Peyer's patch (tissue), 4 donors: Measurements from ENCODE around the gene PODXL2. TPM values are rescaled to one million over a fixed set of nuclear protein-coding genes. Genes with fewer than 3 reads are reported as not detected.
A peak's percentile ranks its signal among the peaks of the same experiment; 100 is the strongest.

Experiments
- DNase-seq, 3 donors: peaks; one replicate each; pipeline ENCODE4 v3.0.0-alpha.2; 2017 to 2019
- H3K27ac ChIP-seq, 4 donors: fragments of 200-600 bp; sonication (generic); one replicate each; pipeline ENCODE4 v1.5.1; 2016 to 2019
- H3K27me3 ChIP-seq, 2 donors: fragments of 200-600 bp; sonication (generic); one replicate each; pipeline ENCODE4 v1.5.1; 2019
- H3K36me3 ChIP-seq, 3 donors: fragments of 200-600 bp; sonication (generic); one replicate each; pipeline ENCODE4 v1.5.1; 2016 to 2019
- H3K4me1 ChIP-seq, 4 donors: fragments of 200-600 bp; sonication (generic); one replicate each; pipeline ENCODE4 v1.5.1; 2016 to 2019
- H3K4me3 ChIP-seq, 4 donors: fragments of 200-600 bp; sonication (generic); 1 replicate in 3 of 4; 2 replicates in 1 of 4; pipeline ENCODE4 v1.5.1; 2016 to 2019; ENCODE audit warnings: mild to moderate bottlenecking in 1 of 4
- H3K9me3 ChIP-seq, 4 donors: fragments of 200-600 bp; sonication (generic); one replicate each; pipeline ENCODE4 v1.5.1; 2016 to 2019; ENCODE audit warnings: mild to moderate bottlenecking in 1 of 4
- CTCF ChIP-seq, 6 experiments: fragments of 450-650 bp in 4 of 6; fragments of 200-600 bp in 2 of 6; sonication (generic) in 1 of 6; IDR thresholded peaks; one replicate each; pipeline ENCODE4 v1.5.1; 2017 to 2019; ENCODE audit warnings: antibody characterized with exemption in 6 of 6, mild to moderate bottlenecking in 3 of 6, moderate library complexity in 1 of 6
- POLR2A ChIP-seq, 2 donors: fragments of 450-650 bp; IDR thresholded peaks; one replicate each; pipeline ENCODE4 v1.5.1; 2017; ENCODE audit warnings: antibody characterized with exemption in 2 of 2, mild to moderate bottlenecking in 2 of 2, moderate library complexity in 2 of 2
- total RNA-seq, 4 donors: library from RNA; depleted of rRNA; stranded (reverse); fragments of >200 nt; gene quantifications; one replicate each; pipeline ENCODE4 v1.1.0, GENCODE V29; 2016

Gene PODXL2
- total RNA-seq, 4 donors from 2014 or later, result 7.4 to 15.6 (median 9.9) TPM

- H3K9me3 ChIP-seq, result no peaks in the 10 kb centered on the region
- TF ChIP-seq POLR2A (IDR thresholded peaks at IDR 0.05) (no peak), CTCF (IDR thresholded peaks at IDR 0.05) (peak in 3 of 6 experiments; percentile 31 to 46 (median 37))
- no peaks in the 10 kb centered on the region for H3K27me3 ChIP-seq
- H3K36me3 ChIP-seq, result peaks cover 0 to 37% (median 0%) of the 10 kb centered on the region in 3 donors
- H3K4me3 ChIP-seq, result no peak overlapping the region
- H3K4me1 ChIP-seq, result peaks cover 0 to 36% (median 0%) of the 10 kb centered on the region in 4 donors
- H3K27ac ChIP-seq, result no peak overlapping the region
- DNase-seq, result peak in 2 of 3 donors; percentile 37 to 65
Measured at GRCh38 chr3:127694467-127695215, 65.7 kb downstream of the PODXL2 start.

DNA sequence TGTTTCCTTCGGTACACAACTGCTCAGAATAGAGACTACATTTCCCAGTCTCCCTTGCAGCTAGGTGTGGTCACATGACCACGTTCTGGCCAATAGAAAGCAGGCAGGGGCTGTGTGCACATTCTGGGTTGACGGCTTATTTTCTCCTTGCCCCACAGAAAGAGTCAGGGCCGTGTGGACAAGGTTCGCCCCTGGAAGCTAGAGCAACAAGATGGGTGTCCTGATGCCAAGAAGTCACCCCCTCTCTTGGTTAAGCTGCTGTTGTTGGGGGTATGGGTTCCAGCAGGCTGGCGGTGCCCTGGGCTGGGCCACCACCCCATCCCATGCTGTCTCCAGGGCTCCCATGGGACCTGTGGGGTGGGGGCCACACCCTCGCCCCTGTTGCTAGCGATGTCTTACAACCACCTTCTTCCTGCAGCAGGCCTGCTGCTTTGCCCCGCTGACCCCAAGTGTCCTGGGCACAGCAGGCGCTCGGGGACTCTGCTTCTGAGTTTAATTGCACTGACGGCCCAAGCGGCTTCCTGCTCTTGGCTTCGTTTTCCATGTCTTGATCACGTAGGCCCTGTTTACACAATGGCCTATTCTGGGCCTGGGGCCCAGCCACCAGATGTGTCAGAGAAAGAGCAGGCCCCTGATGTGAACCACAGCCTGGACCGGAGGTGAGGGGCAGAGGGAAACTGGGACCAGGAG, 68.7 kb downstream of the PODXL2 start:
- no peaks in the 10 kb centered on the region for H3K9me3 ChIP-seq
- TF ChIP-seq POLR2A (IDR thresholded peaks at IDR 0.05) (no peak), CTCF (IDR thresholded peaks at IDR 0.05) (no peak)
- peaks cover 0 to 20% (median 0%) of the 10 kb centered on the region in 3 donors for H3K36me3 ChIP-seq
- peak overlapping the region in 3 of 4 donors; percentile 4 to 18 (median 15) for H3K4me3 ChIP-seq
- DNase-seq, result peak; percentile 58 to 79 (median 66)
- H3K27me3 ChIP-seq, result no peaks in the 10 kb centered on the region
- peaks cover 0 to 35% (median 0%) of the 10 kb centered on the region in 4 donors for H3K4me1 ChIP-seq
- H3K27ac ChIP-seq, result peak overlapping the region; percentile 57 to 89 (median 76)

DNA sequence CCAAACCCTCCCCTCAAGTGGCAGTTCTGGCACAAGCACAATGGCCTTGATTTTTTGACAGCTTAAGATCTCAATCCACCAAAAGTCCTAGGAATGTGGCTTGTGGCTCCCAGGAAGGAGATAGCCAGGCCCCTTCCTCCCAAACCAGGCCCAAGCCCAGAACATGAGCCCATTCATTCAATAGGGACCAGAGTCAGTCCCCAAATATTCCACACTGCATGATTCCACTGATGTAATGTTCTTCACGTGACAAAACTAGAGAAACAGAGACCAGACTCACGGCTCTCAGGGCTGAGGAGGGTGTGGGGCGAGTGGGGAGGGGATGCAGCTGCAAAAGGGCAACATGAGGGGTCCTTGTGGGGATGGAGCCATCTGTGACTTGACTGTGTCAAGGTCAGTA, 69.3 kb downstream of the PODXL2 start:
- peak in 1 of 3 donors; percentile 18 for DNase-seq
- TF ChIP-seq CTCF (IDR thresholded peaks at IDR 0.05) (no peak), POLR2A (IDR thresholded peaks at IDR 0.05) (no peak)
- Histone ChIP-seq H3K36me3 (peaks cover 0 to 14% (median 0%) of the 10 kb centered on the region in 3 donors), H3K4me1 (peaks cover 0 to 38% (median 0%) of the 10 kb centered on the region in 4 donors), H3K27me3 (no peaks in the 10 kb centered on the region), H3K4me3 (no peak overlapping the region), H3K9me3 (no peaks in the 10 kb centered on the region), H3K27ac (peak overlapping the region; percentile 57 to 89 (median 76))

GRCh38 chr3:127698691-127699415, 69.9 kb downstream of the PODXL2 start:
- Histone ChIP-seq H3K4me3 (no peak overlapping the region), H3K27ac (peak overlapping the region; percentile 57 to 89 (median 76)), H3K9me3 (no peaks in the 10 kb centered on the region), H3K36me3 (peaks cover 0 to 9% (median 0%) of the 10 kb centered on the region in 3 donors), H3K4me1 (peaks cover 0 to 38% (median 0%) of the 10 kb centered on the region in 4 donors), H3K27me3 (no peaks in the 10 kb centered on the region)
- peak in 1 of 3 donors; percentile 22 for DNase-seq
- TF ChIP-seq CTCF (IDR thresholded peaks at IDR 0.05), result no peak
- no peak for TF ChIP-seq POLR2A (IDR thresholded peaks at IDR 0.05)
